Measurements from ENCODE around the gene PRPH2.

The PRPH2 gene

DNA sequence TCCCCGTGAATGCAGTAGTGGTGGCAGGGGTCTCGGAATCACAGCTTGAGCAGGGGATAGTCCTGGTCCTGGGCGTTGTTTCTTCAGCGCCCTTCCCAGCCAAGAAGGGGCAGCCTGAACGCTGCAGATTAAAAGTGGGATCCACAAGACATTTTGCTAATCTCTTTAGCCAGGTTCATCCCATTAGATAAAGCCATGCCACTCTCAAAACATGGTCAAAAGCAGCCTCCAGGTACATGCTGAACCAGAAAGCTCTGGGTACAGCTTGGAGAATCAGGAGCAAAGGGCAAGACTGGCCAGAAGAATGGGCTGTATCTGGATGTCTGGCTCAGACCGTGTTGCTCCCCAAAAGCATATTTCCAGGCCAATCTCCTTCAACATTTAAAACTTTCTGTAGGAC is at the start of gene PRPH2:
Gene PRPH2 (minus strand): TSS at position 101 of the 400 bp plus-strand sequence. CDS start 263 bp downstream, outside the sequence.
- no peak for DNase-seq

GRCh38 chr6:42771741-42772100 is 49.3 kb upstream of the PRPH2 start:
- peak; percentile 73 for DNase-seq

GRCh38 chr6:42769836-42770235 is 47.4 kb upstream of the PRPH2 start:
- DNase-seq: no peak

DNA sequence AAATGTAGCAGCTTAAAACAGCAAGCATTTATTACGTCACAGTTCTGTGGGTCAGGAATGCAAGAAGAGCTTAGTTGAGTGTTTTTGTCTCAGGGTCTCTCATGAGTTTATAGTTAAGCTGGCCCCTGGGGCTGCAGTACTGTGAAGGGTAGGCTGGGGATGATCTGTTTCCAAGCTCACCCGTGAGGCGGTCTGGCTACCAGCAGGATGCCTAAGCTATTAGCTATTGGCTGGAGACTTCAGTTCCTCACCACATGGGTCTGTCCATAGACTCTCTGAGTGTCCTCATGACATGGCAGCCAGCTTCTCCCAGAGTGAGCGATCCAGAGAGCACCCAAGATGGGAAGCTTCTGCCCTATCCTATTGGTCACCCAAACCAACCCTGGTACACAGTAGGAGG is 46.7 kb upstream of the PRPH2 start:
- DNase-seq: no peak

DNA sequence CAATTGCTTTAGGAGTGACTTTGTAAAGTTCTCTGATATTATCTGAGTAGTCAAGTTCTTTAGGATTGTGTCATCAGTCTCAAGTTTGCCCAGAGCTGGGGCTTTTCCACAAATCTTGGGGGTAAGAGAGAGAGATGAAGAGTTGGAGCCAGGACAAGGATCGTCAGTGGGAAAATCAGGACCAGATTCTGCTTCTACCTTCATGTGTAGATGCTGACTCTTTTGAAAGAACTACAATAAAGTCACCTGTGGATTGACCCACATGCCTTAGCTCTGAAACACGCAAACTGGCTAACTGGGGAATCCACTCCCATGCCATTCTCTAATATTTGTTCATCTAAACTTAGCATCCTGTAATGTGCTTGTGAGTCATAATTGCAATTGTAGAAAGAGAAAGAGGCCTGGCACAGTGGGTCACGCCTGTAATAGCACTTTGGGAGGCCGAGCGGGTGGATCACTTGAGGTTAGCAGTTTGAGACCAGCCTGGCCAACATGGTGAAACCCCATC is 43.8 kb upstream of the PRPH2 start:
- no peak for DNase-seq

DNA sequence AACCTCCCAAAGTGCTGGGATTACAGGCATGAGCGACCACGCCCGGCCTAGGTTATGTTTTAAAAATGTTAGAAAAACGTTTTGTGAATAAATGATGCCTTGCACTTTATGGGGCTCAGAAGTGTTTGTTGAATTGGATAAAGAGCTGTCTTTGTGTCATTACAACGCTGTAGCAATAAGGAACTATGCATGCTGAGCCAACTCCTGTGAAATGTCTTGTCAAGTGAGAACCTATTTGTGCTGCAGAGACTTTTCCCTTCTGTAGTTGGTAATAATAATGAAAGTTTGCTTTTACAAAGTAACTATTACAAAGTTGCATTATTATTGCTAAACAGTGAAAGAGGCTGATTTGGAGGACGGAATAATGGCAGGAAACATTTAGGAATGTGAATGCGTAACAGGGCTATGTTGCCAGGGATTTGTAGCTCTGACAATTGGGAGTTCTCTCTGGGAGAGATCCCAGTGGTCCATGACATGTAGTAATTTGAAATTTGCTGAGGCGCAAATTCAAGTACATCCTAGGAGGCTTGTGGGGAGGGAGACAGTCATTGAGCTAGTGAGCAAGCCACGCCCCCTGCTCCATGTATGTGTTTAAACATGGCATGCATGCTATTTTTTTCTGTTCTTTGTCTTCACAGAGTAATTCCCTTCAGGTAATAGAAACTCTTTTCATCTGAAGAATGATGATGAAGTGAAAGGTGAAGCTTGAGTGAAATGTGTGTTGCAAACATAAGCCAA is 42.7 kb upstream of the PRPH2 start:
- no peak for DNase-seq

DNA sequence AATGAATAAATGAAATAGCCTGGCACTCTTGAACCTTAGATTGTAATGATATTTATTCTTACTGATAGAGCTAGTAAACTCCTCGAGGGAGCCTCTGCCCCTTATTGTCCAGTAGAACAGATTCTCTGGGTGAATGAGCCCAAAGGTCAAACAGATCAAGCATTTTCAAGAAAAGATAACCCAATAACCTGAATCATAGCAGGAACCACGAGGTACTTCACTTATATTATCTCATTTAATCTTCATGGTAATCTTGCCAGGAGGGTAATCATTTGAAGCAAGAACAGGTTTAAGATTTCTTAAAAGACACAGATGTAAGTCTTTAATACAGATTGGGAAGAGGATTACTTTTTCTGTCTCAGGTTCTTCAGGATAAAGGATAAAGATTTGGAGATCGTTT is 40.6 kb upstream of the PRPH2 start:
- DNase-seq: no peak

DNA sequence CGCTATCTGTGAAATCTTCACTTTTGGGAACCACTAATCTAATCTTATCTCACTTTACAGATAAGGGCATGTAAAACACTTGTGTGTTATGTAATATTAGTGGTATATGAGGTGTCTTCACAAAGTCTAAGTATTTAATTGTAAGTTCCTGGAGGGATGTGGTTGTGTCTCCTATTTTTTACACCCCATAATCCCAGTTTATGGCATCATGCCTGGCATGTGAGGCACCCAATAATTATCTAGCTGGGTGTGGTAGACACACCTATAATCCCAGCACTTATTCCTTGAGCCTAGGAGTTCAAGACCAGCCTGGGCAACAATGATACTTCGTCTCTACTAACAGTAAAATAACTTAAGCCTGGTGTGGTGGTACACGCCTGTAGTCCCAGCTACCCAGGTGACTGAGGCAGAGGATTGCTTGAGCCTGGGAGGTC is 40.0 kb upstream of the PRPH2 start:
- DNase-seq: no peak

DNA sequence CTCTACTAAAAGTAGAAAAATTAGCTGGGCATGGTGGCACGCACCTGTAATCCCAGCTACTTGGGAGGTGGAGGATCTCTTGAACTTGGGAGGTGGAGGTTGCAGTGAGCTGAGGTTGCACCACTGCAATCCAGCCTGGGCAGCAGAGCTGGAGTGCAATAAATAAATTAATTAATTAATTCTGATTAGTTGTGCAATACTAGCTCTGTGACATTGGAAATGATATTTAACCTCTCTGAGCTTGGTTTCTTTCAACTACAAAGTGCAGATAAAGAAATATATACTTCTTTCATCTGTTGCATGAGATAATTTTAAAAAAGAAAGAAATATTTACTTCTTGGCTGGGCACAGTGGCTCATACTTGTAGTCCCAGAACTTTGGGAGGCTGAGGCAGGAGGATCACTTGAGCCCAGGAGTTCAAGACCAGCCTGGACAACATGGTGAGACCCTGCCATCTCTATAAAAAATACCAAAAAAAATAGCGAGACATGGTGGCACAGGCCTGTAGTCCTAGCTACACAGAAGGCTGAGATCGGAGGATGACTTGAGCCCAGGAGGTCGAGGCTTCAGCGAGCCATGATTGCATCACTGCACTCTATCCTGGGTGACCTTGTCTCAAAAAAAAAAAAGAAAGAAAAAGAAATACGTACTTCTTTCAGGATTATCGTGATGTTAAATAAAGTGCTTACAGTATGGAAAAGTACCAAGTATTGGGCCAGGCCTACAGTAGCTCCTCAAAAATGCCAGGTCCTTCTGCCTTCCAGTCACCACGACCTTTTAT is 39.1 kb upstream of the PRPH2 start:
- DNase-seq: no peak

DNA sequence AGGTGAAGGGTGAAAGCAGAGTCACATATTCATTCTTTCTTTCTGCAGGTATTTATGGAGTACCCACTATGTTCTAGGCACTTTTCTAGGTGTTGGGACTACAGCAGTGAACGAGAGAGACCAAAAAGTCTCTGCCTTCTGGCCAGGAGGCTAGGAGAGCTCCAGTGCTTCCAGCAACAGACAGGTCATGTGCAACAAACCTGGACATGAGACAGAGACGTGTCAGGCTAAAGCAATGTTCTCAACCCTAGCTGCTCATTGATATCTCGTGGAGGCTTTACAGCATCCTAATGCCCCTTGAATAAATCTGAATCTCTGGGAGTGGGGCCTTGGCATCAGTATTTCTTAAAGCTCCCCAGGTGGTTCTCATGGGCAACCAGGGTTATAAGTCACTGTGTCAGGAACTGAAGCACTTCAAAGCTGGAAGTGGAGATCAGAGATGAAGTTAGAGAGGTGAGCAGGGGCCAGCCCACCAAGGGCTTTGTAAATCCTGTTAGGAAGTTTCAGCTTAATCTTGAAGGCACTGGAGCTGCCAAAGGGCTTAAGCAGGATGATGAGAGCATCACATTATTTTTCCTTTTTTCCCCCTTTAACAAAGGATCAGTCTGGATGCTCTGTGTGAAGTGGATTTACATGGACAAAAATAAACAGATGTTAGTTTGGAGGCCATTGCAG is 36.5 kb upstream of the PRPH2 start:
- DNase-seq: no peak

- DNase-seq: peak; percentile 14
Measured at GRCh38 chr6:42756722-42757121, 34.3 kb upstream of the PRPH2 start.

DNA sequence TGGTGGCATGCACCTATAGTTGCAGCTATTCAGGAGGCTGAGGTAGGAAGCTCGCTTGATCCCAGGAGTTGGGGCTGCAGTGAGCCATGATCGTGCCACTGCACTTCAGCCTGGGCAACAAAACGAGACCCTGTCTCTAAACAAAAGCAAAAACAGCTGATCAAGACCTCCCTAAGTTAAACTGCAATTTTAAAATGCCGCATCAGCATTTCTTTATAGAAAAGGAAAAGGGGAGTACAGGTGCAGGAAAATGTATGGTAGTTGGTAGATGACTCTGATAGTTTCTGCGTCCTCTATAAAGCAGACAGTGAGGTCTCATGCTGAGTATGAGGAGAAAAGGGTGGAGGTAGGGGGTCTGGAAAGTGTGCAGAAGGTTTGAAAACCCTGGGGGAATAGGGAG is 32.4 kb upstream of the PRPH2 start:
- peak; percentile 3 for DNase-seq

GRCh38 chr6:42751055-42751454 is 28.7 kb upstream of the PRPH2 start:
- no peak for DNase-seq

DNA sequence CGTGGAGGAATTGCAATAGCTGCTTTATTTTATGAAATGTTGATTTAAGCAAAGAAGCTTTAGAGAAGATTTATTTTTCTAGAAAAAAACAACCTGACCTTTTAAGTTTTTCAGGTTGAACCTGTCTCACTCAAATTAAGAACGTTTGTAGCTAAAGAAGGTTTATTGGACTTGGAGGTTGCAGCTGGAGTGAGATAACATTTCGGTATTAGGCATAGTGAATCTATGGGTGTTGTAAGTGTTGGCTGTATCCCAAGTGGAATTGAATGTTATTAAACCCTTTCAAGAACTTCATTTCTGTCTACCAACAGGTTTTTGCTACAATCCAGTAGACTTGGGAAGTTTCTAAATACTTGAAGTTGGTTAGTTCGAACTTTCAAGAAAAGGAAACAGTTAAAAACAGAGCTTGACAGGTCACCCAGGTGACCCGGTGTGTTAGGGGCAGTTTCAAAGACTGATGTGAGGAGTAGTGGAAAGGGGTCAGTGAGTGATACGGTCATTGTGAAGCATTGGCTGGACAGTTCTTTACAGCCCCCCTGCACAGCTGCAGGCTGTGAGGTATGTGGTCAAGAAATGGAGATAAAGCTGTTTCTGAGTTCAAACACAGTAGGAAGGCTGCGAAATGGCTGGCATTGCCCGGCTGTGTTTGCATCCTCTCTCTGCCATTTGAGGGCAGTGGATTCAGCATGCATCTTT is 26.0 kb upstream of the PRPH2 start:
- DNase-seq: peak; percentile 43

- peak; percentile 92 for DNase-seq
Measured at GRCh38 chr6:42746463-42747391, 24.3 kb upstream of the PRPH2 start.

DNA sequence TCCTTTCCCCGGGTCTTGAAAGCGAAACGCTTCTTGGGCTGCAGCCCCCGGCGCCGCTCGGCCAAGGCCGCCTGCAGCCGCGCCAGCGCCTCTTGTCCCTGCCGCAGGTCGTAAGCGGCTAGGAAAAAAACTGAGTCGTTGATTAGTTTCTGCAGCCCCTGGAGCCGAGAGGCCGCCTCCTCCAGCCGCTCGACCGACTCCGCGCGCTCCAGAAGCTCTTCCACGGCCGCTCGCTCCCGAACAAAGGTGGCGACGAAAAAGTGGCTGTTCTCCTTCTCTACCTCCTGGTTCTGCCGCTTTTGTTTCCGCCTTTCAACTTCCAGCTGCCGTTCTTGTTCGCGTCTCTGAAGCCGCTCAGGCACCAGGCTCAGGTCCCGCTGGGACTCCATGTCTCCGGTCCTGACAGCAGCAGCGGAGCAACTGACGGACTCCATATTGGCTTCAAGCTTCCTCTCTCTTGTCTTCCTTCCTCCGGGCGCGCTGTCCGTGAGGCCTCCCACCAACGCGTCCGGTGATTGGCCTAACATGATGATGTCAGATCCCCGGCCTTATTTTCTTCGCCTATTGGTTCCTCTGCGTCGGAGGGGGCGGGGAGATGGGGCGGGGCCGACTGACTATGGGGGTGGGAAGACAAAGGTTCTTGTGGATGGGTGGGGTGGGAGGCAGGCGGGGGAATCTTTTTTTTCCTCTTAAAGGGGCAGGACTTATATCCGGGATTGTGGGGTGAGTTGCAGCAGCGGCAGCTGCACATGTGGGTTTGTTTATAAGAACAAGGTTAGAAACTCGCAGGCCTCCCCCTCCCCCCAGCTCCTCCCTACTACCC is 23.5 kb upstream of the PRPH2 start, which contains the start of gene TBCC:
Gene TBCC (minus strand): TSS at position 464 of the 823 bp plus-strand sequence. CDS start 30 bp downstream, at position 434.
- peak; percentile 97 for DNase-seq

DNA sequence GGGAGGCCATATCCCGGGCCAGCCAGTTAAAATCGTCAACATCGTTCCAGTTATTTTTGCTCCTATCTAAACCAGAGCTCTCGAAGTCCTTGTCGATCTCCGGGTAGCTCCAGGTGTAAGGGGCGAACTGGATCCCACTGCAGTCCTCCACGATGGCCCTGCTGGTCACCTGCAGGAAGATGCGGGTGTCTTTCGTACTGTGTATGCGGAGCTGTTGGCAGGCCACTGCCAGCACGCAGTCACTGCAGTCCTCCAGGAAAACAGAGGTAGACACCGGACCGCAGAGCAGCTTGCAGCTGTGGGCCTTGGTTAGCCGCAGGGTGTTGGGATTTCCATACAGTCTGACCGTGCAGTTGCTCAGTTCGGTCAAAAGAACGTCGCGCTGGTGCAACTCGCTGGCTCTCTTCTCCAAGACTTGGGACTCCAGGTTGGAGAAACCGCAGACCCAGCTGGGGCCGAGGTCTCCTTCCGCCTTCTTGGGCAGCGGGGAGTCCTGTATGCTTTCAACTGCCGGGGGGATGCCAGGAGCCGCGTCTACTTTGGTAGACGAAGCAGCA is 22.8 kb upstream of the PRPH2 start:
- peak; percentile 70 for DNase-seq

GRCh38 chr6:42744351-42744893 is 22.0 kb upstream of the PRPH2 start:
- DNase-seq: peak; percentile 50

- no peak for DNase-seq
Measured at GRCh38 chr6:42742116-42742894, 19.9 kb upstream of the PRPH2 start.

Data from activated effector memory CD4-positive, alpha-beta T cell treated with anti-CD3 and anti-CD28 coated beads, Interleukin-2, amount 50 U/mL, for 16 hours (primary cell).